ENCODE data around the gene SLC35F5.
"Not testable (repeated sequence)": the region's sequence is repeated elsewhere in the genome, so short reads cannot be mapped to it uniquely, and the experiment has no call there.

The SLC35F5 gene

DNA sequence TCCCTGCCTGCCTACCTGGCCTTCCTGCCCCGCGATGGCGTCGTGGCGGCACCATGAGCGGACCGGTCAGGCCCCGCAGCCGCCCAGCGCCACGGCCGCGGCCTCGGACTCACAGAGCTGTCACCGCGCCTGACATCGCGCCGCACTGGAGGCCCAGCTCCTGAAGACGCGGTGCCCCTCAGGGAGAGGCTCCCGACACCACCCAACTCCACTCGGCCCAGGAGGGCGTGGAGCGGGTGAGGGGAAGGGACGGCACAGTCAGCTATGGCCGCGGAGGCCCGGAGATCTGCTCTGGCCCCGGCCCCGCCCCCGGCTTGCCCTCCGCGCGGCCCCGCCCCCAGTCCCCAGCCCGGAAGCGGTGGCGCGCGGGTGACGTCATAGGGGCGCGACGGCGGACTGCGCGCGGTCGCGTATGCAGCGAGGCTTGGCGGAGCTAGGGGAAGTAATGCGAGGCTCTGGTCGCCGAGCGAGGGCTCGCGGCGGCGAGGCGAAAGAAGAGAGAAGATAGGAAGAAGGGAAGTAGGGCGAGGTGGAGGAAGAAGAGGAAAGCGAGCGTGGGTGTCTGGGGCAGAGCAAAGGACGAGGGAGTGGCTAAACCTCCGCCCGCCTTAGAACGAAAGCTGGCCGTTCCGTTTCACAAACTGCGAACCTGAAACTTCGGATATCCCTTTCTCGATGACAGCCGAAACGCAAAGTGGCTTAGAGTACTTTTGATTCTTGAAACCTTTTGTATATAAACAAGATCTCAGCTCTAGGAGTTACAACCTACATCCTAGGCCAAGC lies at the start of gene SLC35F5:
SLC35F5 (minus strand) TSS at position 288 of the 783 bp plus-strand sequence; CDS start at position 55, 233 bp downstream.
- peak; percentile 94 for DNase-seq

- no peak for DNase-seq
Measured at GRCh38 chr2:113799375-113799774, 42.9 kb upstream of the SLC35F5 start.

DNA sequence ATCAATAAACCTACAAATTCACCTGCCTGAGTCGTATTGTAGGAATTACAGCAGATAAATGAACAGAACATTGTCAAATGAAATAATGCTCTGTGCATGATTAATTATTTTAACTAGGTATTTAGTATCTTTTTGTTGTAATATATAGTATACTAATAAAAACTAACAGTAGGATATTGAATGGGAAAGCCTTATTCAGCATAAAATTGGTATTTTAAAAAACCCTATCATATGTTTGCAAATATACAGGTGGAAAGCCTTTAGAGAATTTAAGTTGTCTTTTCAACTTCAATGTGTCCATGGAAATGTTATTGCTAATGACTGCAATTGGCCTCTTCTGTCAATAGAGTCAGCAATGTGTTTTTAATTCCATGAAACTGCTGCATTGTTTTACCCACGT lies 40.8 kb upstream of the SLC35F5 start:
- no peak for DNase-seq

GRCh38 chr2:113796592-113797175 lies 40.2 kb upstream of the SLC35F5 start:
- no peak for DNase-seq

- DNase-seq = no peak
Measured at GRCh38 chr2:113795405-113795920, 39.0 kb upstream of the SLC35F5 start.

DNA sequence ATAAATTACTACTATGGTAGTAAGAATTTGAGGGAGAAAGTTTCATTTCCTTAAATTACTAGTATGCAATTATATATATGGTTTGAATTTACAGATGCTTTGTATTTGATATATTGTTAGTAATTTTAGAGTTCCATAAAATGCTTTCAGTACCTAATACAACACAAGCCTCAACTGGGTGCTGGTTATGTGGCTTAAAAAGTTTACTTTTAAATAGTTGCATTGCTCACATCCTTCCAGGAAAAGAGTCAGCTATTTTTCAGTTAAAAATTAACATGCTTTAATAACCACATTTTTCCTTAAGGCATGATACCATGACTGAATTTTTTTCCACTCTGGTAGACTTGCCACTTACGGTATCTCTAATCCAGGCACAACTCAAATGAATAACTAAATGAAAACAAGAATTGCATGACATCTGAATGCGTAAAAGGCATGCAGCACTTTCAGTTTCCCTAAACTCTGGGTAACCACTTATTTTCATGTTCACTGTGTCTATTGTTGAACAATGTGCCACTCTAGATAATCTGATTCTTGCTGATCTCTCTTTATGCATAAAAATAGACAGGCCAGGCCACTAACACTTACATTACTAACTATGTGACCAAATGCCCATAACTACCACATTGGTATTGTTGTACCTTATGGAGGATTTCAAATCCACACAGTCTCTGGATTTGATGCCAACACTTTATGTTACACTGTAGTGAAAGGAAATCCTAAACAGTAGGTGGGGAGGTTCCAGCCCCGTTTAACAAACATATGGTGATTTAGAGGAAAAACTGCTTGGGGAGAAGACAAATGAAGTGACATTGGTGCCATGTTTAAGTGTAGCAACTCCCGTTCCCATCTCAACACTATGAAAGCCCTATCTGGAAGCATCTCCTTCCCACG lies 35.5 kb upstream of the SLC35F5 start:
- no peak for DNase-seq

GRCh38 chr2:113784823-113785744 lies 28.6 kb upstream of the SLC35F5 start:
- DNase-seq = no peak

GRCh38 chr2:113780472-113780871 lies 24.0 kb upstream of the SLC35F5 start:
- DNase-seq = no peak

- no peak for DNase-seq
Measured at GRCh38 chr2:113777371-113777770, 20.9 kb upstream of the SLC35F5 start.

GRCh38 chr2:113776949-113777348 lies 20.5 kb upstream of the SLC35F5 start:
- DNase-seq = no peak

- not testable (repeated sequence) for DNase-seq
Measured at GRCh38 chr2:113774616-113775015, 18.2 kb upstream of the SLC35F5 start.

DNA sequence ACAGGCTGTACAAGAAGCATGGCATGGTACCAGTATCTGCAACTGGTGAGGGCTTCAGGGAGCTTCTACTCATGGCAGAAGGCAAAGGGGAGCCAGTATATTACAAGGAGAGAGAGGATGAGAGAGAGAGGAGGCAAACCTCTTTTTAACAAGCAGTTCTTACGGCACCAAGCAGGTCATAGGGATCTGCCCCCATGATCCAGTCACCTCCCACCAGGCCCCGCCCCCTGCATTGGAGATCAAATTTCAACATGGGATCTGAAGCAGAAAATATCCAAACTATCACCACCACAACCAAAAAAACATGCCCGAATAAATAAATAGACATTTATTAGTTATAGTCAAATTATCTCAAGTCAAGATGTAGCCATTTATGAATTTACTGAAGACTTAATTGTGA lies 14.5 kb upstream of the SLC35F5 start:
- no peak for DNase-seq

DNA sequence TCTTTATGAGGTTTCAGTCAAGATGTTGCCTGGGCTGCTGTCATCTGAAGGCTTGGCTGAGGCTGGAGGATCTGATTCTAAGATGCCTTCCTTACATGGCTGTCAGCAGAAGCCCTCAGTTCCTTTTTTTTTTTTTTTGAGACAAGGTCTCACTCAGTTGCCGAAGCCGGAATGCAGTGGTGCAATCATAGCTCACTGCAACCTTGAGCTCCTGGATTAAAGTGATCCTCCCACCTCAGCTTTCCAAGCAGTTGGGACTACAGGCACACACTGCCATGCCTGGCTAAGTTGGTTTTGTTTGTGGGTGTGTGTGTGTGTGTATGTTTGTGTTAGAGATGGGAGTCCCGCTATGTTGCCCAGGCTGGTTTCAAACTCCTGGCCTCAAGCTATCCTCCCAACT lies 13.1 kb upstream of the SLC35F5 start:
- no peak for DNase-seq

DNA sequence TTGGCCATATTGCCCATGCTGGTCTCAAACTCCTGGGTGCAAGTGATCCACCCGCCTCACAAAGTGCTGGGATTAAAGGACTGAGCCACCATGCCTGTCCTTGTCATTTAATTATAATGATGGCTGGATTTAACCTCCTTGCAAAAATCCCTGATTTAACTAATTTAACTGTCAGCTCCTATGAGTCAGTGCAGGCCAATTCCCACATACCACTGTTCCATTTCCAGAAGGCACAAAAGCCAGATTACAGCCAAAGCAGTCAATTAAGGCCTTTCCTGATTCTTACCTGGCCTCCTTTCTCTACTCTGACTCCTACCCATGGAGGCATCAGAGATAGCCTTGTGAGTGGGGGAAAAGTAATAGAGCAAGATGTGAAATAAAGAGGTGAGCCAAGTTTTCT lies 12.3 kb upstream of the SLC35F5 start:
- no peak for DNase-seq

- DNase-seq = no peak
Measured at GRCh38 chr2:113767811-113768460, 11.5 kb upstream of the SLC35F5 start.

- no peak for DNase-seq
Measured at GRCh38 chr2:113765276-113765675, 8.8 kb upstream of the SLC35F5 start.

DNA sequence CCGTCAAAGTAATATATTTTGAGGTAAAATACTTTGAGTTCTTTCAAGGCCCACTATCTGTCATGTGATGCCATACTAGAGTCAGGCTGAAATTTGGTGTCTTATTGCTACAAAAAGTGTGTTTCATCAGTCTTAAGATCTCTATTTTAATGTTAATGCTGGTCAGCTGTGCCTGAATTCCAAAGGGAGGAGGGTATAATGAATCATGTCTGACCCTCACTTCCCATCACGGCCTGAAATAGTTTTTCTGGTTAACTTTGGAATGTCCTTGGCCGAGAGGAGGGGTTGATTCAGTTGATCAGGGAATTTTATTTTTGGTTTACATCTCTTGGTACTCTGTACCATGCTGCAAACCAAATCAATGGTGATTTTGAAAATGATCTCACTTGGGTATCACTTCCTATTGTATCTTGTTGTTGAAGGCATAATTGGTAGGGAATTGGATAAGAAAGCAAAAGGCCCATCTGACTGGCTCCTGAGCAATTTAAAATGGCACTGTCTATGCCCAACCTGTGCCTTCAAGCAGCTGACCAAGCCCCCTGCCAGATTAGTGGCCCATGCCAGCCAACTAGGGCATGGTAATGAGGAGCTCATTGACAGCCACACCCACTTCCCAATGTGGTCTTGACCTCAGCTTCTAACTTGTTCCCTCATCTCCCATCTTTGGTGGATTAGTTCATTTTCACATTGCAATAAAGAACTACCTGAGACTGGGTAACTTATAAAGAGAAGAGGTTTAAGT lies 6.1 kb upstream of the SLC35F5 start:
- DNase-seq = no peak

- DNase-seq = no peak
Measured at GRCh38 chr2:113760400-113760799, 4.0 kb upstream of the SLC35F5 start.

DNA sequence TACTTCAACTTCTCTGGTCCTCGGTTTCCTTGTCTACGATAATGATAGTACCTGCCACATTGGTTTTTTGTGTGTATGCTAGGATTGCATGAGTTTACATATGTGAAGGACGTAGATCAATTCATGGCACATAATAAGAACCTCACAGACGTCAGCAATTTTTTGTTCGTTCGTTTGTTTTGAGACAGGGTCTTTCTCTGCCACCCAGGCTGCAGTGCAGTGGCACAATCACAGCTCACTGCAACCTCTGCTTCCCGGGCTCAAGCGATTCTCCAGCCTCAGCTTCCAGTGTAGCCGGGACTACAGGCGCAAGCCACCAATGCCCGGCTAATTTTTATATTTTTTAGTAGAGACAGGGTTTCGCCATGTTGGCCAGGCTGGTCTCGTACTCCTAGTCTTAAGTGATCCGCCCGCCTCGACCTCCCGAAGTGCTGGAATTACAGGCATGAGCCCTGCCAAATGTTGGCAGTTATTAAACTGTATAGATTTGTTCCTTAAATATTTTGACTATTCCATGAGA lies 756 bp upstream of the SLC35F5 start:
- DNase-seq = no peak

- peak; percentile 48 for DNase-seq
Measured at GRCh38 chr2:113755835-113756354, 547 bp downstream of the SLC35F5 start.

Measured in KG1 (cell line).